SK-N-SH (cell line): Measurements from ENCODE around the gene EIF3F. TPM values are rescaled to one million over a fixed set of nuclear protein-coding genes. Genes with fewer than 3 reads are reported as not detected.

ENCODE experiments used
- CTCF ChIA-PET: fragments of 300-600, 350-600 bp; formaldehyde crosslinking; extraction: SDS; loops from one replicate; lab custom pipeline; 2021; lab: Yijun Ruan, JAX
- POLR2A ChIA-PET: fragments of 350-600 bp; sonication (Branson Sonifier 250); formaldehyde crosslinking; extraction: SDS; loops from one replicate; lab custom pipeline; 2020; ENCODE audit warnings: antibody characterized with exemption, inconsistent platforms; lab: Yijun Ruan, JAX
- DNase-seq: peaks from one replicate; pipeline ENCODE4 v3.0.0; 2012
- H2AFZ ChIP-seq: fragments of 200-600 bp; sonication (generic); 2 replicates; pipeline ENCODE4 v1.8.1; 2016; ENCODE audit warnings: antibody characterized with exemption, mild to moderate bottlenecking, low read depth
- H3F3A ChIP-seq: fragments of 200-600 bp; sonication (generic); replicated peaks from 2 replicates; pipeline ENCODE3; 2016; ENCODE audit warnings: antibody characterized with exemption, mild to moderate bottlenecking; ENCODE audit not compliant: insufficient read depth
- H3K27ac ChIP-seq, 2 experiments: fragments of 200-500 bp in 1 of 2; fragments of 200-600 bp in 1 of 2; sonication (Bioruptor generic) in 1 of 2; sonication (generic), shearing (Covaris generic) in 1 of 2; 2 replicates each; pipeline versions ENCODE4 v1.5.1 to v1.6.1; 2014 to 2016; ENCODE audit warnings: low read depth in 2 of 2, inconsistent platforms in 1 of 2, low read length in 1 of 2, mild to moderate bottlenecking in 1 of 2, mixed read lengths in 1 of 2
- H3K27me3 ChIP-seq: fragments of 200-600 bp; sonication (generic), shearing (Covaris generic); 2 replicates; pipeline ENCODE4 v1.6.1; 2016; ENCODE audit warnings: mixed run types; ENCODE audit not compliant: insufficient read depth
- H3K36me3 ChIP-seq, 2 experiments: fragments of 200-500 bp in 1 of 2; fragments of 200-600 bp in 1 of 2; sonication (Bioruptor generic) in 1 of 2; sonication (generic) in 1 of 2; replicated peaks in 1 of 2; 2 replicates each; pipeline versions ENCODE3 to v1.5.1; 2014 to 2016; ENCODE audit warnings: low read length in 1 of 2, mild to moderate bottlenecking in 1 of 2; ENCODE audit not compliant: insufficient read depth in 2 of 2, control insufficient read depth in 1 of 2
- H3K4me1 ChIP-seq, 2 experiments: fragments of 200-500 bp in 1 of 2; fragments of 200-600 bp in 1 of 2; sonication (Bioruptor generic) in 1 of 2; sonication (generic), shearing (Covaris generic) in 1 of 2; 2 replicates each; pipeline versions ENCODE4 v1.5.1 to v1.6.1; 2014 to 2016; ENCODE audit warnings: low read depth in 1 of 2, low read length in 1 of 2, mixed run types in 1 of 2; ENCODE audit not compliant: insufficient read depth in 2 of 2, control insufficient read depth in 1 of 2
- H3K4me2 ChIP-seq: fragments of 200-600 bp; sonication (generic), shearing (Covaris generic); 2 replicates; pipeline ENCODE4 v1.6.1; 2017; ENCODE audit warnings: mixed run types
- H3K4me3 ChIP-seq, 2 experiments: fragments of 200-500 bp in 1 of 2; fragments of 200-600 bp in 1 of 2; sonication (Bioruptor generic) in 1 of 2; sonication (generic), shearing (Covaris generic) in 1 of 2; 2 replicates each; pipeline versions ENCODE4 v1.5.1 to v1.8.1; 2014 to 2016; ENCODE audit warnings: low read depth in 2 of 2, inconsistent platforms in 1 of 2, low read length in 1 of 2, mild to moderate bottlenecking in 1 of 2, mixed read lengths in 1 of 2, moderate library complexity in 1 of 2
- H3K79me2 ChIP-seq: fragments of 200-600 bp; sonication (generic); 2 replicates; pipeline ENCODE4 v1.8.1; 2017; ENCODE audit warnings: mild to moderate bottlenecking; ENCODE audit not compliant: insufficient read depth
- H3K9ac ChIP-seq: fragments of 200-600 bp; sonication (generic); 2 replicates; pipeline ENCODE4 v1.6.1; 2017; ENCODE audit warnings: mixed run types
- H3K9me2 ChIP-seq: fragments of 200-600 bp; sonication (generic); 2 replicates; pipeline ENCODE4 v1.6.1; 2017; ENCODE audit warnings: mixed run types
- H3K9me3 ChIP-seq: fragments of 200-600 bp; sonication (generic); 2 replicates; pipeline ENCODE4 v1.6.1; 2017; ENCODE audit warnings: mixed run types, mild to moderate bottlenecking, moderate library complexity
- H4K20me1 ChIP-seq: fragments of 200-600 bp; sonication (generic); 2 replicates; pipeline ENCODE4 v1.6.1; 2017; ENCODE audit warnings: mild to moderate bottlenecking, mixed run types; ENCODE audit not compliant: insufficient read depth
- CHD2 ChIP-seq: fragments of 150-350 bp; IDR thresholded peaks from 2 replicates; pipeline ENCODE4 v1.6.1; 2018; ENCODE audit warnings: low read length; ENCODE audit not compliant: partially characterized antibody
- FOXJ3 ChIP-seq: sonication (generic); formaldehyde crosslinking; IDR thresholded peaks from 2 replicates; pipeline ENCODE4 v1.5.1; 2020; ENCODE audit warnings: mild to moderate bottlenecking, missing genetic modification reagents
- FOXM1 ChIP-seq: IDR thresholded peaks from 2 replicates; pipeline ENCODE4 v1.4.0; 2012; ENCODE audit warnings: low read depth, mild to moderate bottlenecking
- MEF2A ChIP-seq: IDR thresholded peaks from 2 replicates; pipeline ENCODE4 v1.4.0; 2012; ENCODE audit warnings: low read depth, borderline replicate concordance
- POLR2AphosphoS5 ChIP-seq: IDR thresholded peaks from 2 replicates; pipeline ENCODE4 v1.6.1; 2012; ENCODE audit warnings: low read depth, low read length
- RXRA ChIP-seq: IDR thresholded peaks from 2 replicates; pipeline ENCODE4 v1.4.0; 2012; ENCODE audit warnings: low read depth, mild to moderate bottlenecking, borderline replicate concordance
- TCF12 ChIP-seq: IDR thresholded peaks from 2 replicates; pipeline ENCODE4 v1.4.0; 2012
- TEAD4 ChIP-seq: IDR thresholded peaks from 2 replicates; pipeline ENCODE4 v1.4.0; 2012; ENCODE audit warnings: mild to moderate bottlenecking, borderline replicate concordance; ENCODE audit not compliant: insufficient read depth
- YY1 ChIP-seq: IDR thresholded peaks from 2 replicates; pipeline ENCODE4 v1.4.0; 2012; ENCODE audit warnings: low read depth, mild to moderate bottlenecking
- WGBS: methylation state at CpG from one replicate; pipeline ENCODE4 v1.1.6; 2017; ENCODE audit warnings: low lambda C conversion rate; 5-methylcytosine and 5-hydroxymethylcytosine counted together
- polyA plus RNA-seq, 3 experiments: library from polyadenylated mRNA; depleted of rRNA; stranded (reverse); fragments of >200 nt; gene quantifications; 2 replicates each; pipeline ENCODE4 v1.2.3, GENCODE V29; 2012
- TF ChIP-seq, protein P1 (sequence below): fragments of 200-600 bp; sonication (generic); IDR thresholded peaks from 2 replicates; pipeline ENCODE4 v1.6.1; 2017; ENCODE audit warnings: antibody characterized with exemption, mild to moderate bottlenecking, moderate library complexity
- TF ChIP-seq, protein P2 (sequence below): fragments of 150-350 bp; IDR thresholded peaks from 2 replicates; pipeline ENCODE4 v1.6.1; 2017; ENCODE audit warnings: antibody characterized with exemption, low read length, low read depth, borderline replicate concordance
- TF ChIP-seq, protein P3 (sequence below): IDR thresholded peaks from 2 replicates; pipeline ENCODE4; 2012

EIF3F gene
- polyA plus RNA-seq, 1 of the 3 experiments (the other 2 are of a cell fraction): 341 TPM

DNA sequence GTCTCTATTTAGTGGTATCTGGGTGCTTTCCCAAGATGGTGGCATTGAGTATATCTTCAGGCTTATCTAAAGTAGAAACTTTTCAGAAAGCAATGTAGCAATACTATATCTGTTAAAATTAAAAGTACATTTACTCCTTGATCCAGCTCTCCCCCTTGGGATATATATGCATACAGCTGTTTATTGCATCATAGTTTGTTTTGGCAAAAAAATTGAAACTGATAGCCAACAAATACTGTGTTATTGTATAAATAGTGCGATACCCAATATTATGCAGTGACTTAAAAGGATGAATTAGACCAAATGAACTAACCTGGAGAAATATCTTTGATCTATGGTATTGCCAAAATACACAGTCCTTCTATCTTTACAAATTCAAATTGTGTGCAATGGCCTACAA lies 37.2 kb upstream of the EIF3F start (continued):
- TF ChIP-seq, protein P1, sequence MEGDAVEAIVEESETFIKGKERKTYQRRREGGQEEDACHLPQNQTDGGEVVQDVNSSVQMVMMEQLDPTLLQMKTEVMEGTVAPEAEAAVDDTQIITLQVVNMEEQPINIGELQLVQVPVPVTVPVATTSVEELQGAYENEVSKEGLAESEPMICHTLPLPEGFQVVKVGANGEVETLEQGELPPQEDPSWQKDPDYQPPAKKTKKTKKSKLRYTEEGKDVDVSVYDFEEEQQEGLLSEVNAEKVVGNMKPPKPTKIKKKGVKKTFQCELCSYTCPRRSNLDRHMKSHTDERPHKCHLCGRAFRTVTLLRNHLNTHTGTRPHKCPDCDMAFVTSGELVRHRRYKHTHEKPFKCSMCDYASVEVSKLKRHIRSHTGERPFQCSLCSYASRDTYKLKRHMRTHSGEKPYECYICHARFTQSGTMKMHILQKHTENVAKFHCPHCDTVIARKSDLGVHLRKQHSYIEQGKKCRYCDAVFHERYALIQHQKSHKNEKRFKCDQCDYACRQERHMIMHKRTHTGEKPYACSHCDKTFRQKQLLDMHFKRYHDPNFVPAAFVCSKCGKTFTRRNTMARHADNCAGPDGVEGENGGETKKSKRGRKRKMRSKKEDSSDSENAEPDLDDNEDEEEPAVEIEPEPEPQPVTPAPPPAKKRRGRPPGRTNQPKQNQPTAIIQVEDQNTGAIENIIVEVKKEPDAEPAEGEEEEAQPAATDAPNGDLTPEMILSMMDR: no peak
- TF ChIP-seq TEAD4 (no peak), POLR2AphosphoS5 (no peak), YY1 (no peak)

DNA sequence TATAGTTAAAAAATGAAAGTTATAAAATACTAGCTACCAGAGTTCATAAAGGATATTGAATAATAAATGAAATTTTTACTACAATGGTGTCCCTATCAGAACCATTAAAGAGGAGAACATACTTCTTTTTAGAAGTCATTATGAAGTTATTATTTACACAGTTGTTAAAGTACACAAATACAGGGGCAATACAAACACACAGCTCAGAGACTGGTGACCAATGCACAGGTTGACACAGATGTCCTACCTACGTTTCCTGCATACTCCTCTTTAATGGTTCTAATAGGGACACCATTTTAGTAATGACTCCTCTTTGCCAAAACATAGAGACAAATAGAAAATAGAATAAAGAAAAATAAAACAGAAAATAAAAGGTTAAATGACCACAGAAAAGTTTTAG lies 31.9 kb upstream of the EIF3F start:
- Histone ChIP-seq H3K9me2 (no peaks in the 10 kb centered on the region), H3K27me3 (no peaks in the 10 kb centered on the region), H3K4me1 (no peaks in the 10 kb centered on the region), H2AFZ (no peak overlapping the region), H3K79me2 (no peaks in the 10 kb centered on the region), H3F3A (peaks cover 10% of the 10 kb centered on the region), H3K9me3 (peaks cover 8% of the 10 kb centered on the region; the same call in 1 of the 2 replicates), H4K20me1 (no peaks in the 10 kb centered on the region), H3K4me2 (no peak overlapping the region), H3K27ac (no peak overlapping the region), H3K4me3 (no peak overlapping the region), H3K36me3 (no peaks in the 10 kb centered on the region), H3K9ac (no peak overlapping the region)
- TF ChIP-seq, protein P2, sequence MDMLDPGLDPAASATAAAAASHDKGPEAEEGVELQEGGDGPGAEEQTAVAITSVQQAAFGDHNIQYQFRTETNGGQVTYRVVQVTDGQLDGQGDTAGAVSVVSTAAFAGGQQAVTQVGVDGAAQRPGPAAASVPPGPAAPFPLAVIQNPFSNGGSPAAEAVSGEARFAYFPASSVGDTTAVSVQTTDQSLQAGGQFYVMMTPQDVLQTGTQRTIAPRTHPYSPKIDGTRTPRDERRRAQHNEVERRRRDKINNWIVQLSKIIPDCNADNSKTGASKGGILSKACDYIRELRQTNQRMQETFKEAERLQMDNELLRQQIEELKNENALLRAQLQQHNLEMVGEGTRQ: no peak
- TF ChIP-seq TEAD4: no peak
- TF ChIP-seq, protein P3, sequence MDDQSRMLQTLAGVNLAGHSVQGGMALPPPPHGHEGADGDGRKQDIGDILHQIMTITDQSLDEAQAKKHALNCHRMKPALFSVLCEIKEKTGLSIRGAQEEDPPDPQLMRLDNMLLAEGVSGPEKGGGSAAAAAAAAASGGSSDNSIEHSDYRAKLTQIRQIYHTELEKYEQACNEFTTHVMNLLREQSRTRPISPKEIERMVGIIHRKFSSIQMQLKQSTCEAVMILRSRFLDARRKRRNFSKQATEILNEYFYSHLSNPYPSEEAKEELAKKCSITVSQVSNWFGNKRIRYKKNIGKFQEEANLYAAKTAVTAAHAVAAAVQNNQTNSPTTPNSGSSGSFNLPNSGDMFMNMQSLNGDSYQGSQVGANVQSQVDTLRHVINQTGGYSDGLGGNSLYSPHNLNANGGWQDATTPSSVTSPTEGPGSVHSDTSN: no peak
- no peak for TF ChIP-seq CHD2
- ChIA-PET POLR2A (no interaction called here), CTCF (no interaction called here)
- no peak for DNase-seq
- 21% methylated on average over 1 of the region's 1 CpG for WGBS

DNA sequence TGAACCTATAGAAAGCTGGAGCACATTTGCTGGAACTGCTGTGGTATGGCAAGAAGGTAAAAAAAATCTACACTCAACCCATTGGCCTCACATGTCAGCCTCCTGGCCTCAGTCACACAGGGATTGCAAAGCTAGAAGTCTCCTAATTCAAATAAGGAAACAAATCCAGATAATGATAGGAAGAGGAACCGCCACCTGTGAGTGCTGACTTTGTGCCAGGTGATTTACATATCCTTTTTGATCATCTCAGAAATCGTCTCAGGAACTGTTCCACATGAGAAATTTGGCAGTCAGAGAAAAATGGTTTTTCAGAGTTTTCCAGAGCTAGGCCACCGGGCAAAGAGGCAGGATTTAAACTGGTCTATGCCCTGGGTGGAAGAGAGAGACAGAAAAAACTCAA lies 22.9 kb upstream of the EIF3F start:
- POLR2A ChIA-PET: no interaction called here
- Histone ChIP-seq H3K4me1 (peaks cover 0 to 12% of the 10 kb centered on the region in 2 experiments; a peak in 1 of 4 replicates), H3K4me3 (no peak overlapping the region), H3K9me3 (no peaks in the 10 kb centered on the region), H4K20me1 (no peaks in the 10 kb centered on the region), H3K27me3 (no peaks in the 10 kb centered on the region), H3K4me2 (peak overlapping the region; percentile 19; the same call in 1 of the 2 replicates), H3K27ac (peak overlapping the region in 1 of 2 experiments; percentile 62; a peak in 2 of 4 replicates), H3F3A (peaks cover 3% of the 10 kb centered on the region), H3K9me2 (no peaks in the 10 kb centered on the region), H3K9ac (no peak overlapping the region), H3K79me2 (no peaks in the 10 kb centered on the region), H3K36me3 (no peaks in the 10 kb centered on the region), H2AFZ (no peak overlapping the region)
- 46% methylated on average over 3 of the region's 3 CpGs for WGBS
- CTCF ChIA-PET: interaction anchor here (4.7 kb wide), 1 partner anchor 23 kb away, joined by 14 read pairs; the partner anchor contains the start of gene EIF3F
- DNase-seq: no peak
- TF ChIP-seq TEAD4: no peak
- TF ChIP-seq RXRA: no peak
- TF ChIP-seq FOXJ3 (CRISPR knock-in tag): no peak
- no peak for TF ChIP-seq TCF12
- no peak for TF ChIP-seq FOXM1
- TF ChIP-seq, protein P1: no peak
- no peak for TF ChIP-seq MEF2A
